SK-N-SH (cell line): ENCODE measurements around the gene EFHD1. TPM values are rescaled to one million over a fixed set of nuclear protein-coding genes. Genes with fewer than 3 reads are reported as not detected.

Experiments
- CTCF ChIA-PET: fragments of 300-600, 350-600 bp; formaldehyde crosslinking; extraction: SDS; loops from one replicate; lab custom pipeline; 2021; lab: Yijun Ruan, JAX
- POLR2A ChIA-PET: fragments of 350-600 bp; sonication (Branson Sonifier 250); formaldehyde crosslinking; extraction: SDS; loops from one replicate; lab custom pipeline; 2020; ENCODE audit warnings: antibody characterized with exemption, inconsistent platforms; lab: Yijun Ruan, JAX
- DNase-seq: peaks from one replicate; pipeline ENCODE4 v3.0.0; 2012
- H2AFZ ChIP-seq: fragments of 200-600 bp; sonication (generic); 2 replicates; pipeline ENCODE4 v1.8.1; 2016; ENCODE audit warnings: antibody characterized with exemption, mild to moderate bottlenecking, low read depth
- H3F3A ChIP-seq: fragments of 200-600 bp; sonication (generic); replicated peaks from 2 replicates; pipeline ENCODE3; 2016; ENCODE audit warnings: antibody characterized with exemption, mild to moderate bottlenecking; ENCODE audit not compliant: insufficient read depth
- H3K27ac ChIP-seq, 2 experiments: fragments of 200-500 bp in 1 of 2; fragments of 200-600 bp in 1 of 2; sonication (Bioruptor generic) in 1 of 2; sonication (generic), shearing (Covaris generic) in 1 of 2; 2 replicates each; pipeline versions ENCODE4 v1.5.1 to v1.6.1; 2014 to 2016; ENCODE audit warnings: low read depth in 2 of 2, inconsistent platforms in 1 of 2, low read length in 1 of 2, mild to moderate bottlenecking in 1 of 2, mixed read lengths in 1 of 2
- H3K27me3 ChIP-seq: fragments of 200-600 bp; sonication (generic), shearing (Covaris generic); 2 replicates; pipeline ENCODE4 v1.6.1; 2016; ENCODE audit warnings: mixed run types; ENCODE audit not compliant: insufficient read depth
- H3K36me3 ChIP-seq, 2 experiments: fragments of 200-500 bp in 1 of 2; fragments of 200-600 bp in 1 of 2; sonication (Bioruptor generic) in 1 of 2; sonication (generic) in 1 of 2; replicated peaks in 1 of 2; 2 replicates each; pipeline versions ENCODE3 to v1.5.1; 2014 to 2016; ENCODE audit warnings: low read length in 1 of 2, mild to moderate bottlenecking in 1 of 2; ENCODE audit not compliant: insufficient read depth in 2 of 2, control insufficient read depth in 1 of 2
- H3K4me1 ChIP-seq, 2 experiments: fragments of 200-500 bp in 1 of 2; fragments of 200-600 bp in 1 of 2; sonication (Bioruptor generic) in 1 of 2; sonication (generic), shearing (Covaris generic) in 1 of 2; 2 replicates each; pipeline versions ENCODE4 v1.5.1 to v1.6.1; 2014 to 2016; ENCODE audit warnings: low read depth in 1 of 2, low read length in 1 of 2, mixed run types in 1 of 2; ENCODE audit not compliant: insufficient read depth in 2 of 2, control insufficient read depth in 1 of 2
- H3K4me2 ChIP-seq: fragments of 200-600 bp; sonication (generic), shearing (Covaris generic); 2 replicates; pipeline ENCODE4 v1.6.1; 2017; ENCODE audit warnings: mixed run types
- H3K4me3 ChIP-seq, 2 experiments: fragments of 200-500 bp in 1 of 2; fragments of 200-600 bp in 1 of 2; sonication (Bioruptor generic) in 1 of 2; sonication (generic), shearing (Covaris generic) in 1 of 2; 2 replicates each; pipeline versions ENCODE4 v1.5.1 to v1.8.1; 2014 to 2016; ENCODE audit warnings: low read depth in 2 of 2, inconsistent platforms in 1 of 2, low read length in 1 of 2, mild to moderate bottlenecking in 1 of 2, mixed read lengths in 1 of 2, moderate library complexity in 1 of 2
- H3K79me2 ChIP-seq: fragments of 200-600 bp; sonication (generic); 2 replicates; pipeline ENCODE4 v1.8.1; 2017; ENCODE audit warnings: mild to moderate bottlenecking; ENCODE audit not compliant: insufficient read depth
- H3K9ac ChIP-seq: fragments of 200-600 bp; sonication (generic); 2 replicates; pipeline ENCODE4 v1.6.1; 2017; ENCODE audit warnings: mixed run types
- H3K9me2 ChIP-seq: fragments of 200-600 bp; sonication (generic); 2 replicates; pipeline ENCODE4 v1.6.1; 2017; ENCODE audit warnings: mixed run types
- H3K9me3 ChIP-seq: fragments of 200-600 bp; sonication (generic); 2 replicates; pipeline ENCODE4 v1.6.1; 2017; ENCODE audit warnings: mixed run types, mild to moderate bottlenecking, moderate library complexity
- H4K20me1 ChIP-seq: fragments of 200-600 bp; sonication (generic); 2 replicates; pipeline ENCODE4 v1.6.1; 2017; ENCODE audit warnings: mild to moderate bottlenecking, mixed run types; ENCODE audit not compliant: insufficient read depth
- CHD2 ChIP-seq: fragments of 150-350 bp; IDR thresholded peaks from 2 replicates; pipeline ENCODE4 v1.6.1; 2018; ENCODE audit warnings: low read length; ENCODE audit not compliant: partially characterized antibody
- EP300 ChIP-seq, 2 experiments: IDR thresholded peaks; 2 replicates each; pipeline versions ENCODE4 v1.4.0 to v1.6.1; 2012; ENCODE audit warnings: borderline replicate concordance in 1 of 2, low read depth in 1 of 2, low read length in 1 of 2
- FOXJ3 ChIP-seq: sonication (generic); formaldehyde crosslinking; IDR thresholded peaks from 2 replicates; pipeline ENCODE4 v1.5.1; 2020; ENCODE audit warnings: mild to moderate bottlenecking, missing genetic modification reagents
- IRF3 ChIP-seq: fragments of 150-350 bp; IDR thresholded peaks from 2 replicates; pipeline ENCODE4 v1.6.1; 2016; ENCODE audit warnings: mild to moderate bottlenecking, low read depth, low read length
- JUND ChIP-seq: IDR thresholded peaks from 2 replicates; pipeline ENCODE4 v1.4.0; 2012
- MEF2A ChIP-seq: IDR thresholded peaks from 2 replicates; pipeline ENCODE4 v1.4.0; 2012; ENCODE audit warnings: low read depth, borderline replicate concordance
- NFIC ChIP-seq: IDR thresholded peaks from 2 replicates; pipeline ENCODE4 v1.4.0; 2012; ENCODE audit warnings: borderline replicate concordance
- REST ChIP-seq: IDR thresholded peaks from 2 replicates; pipeline ENCODE4 v1.6.1; 2012; ENCODE audit warnings: mild to moderate bottlenecking, low read depth, low read length, moderate library complexity
- SIN3A ChIP-seq: IDR thresholded peaks from 2 replicates; pipeline ENCODE4 v1.6.1; 2012; ENCODE audit warnings: low read depth, mild to moderate bottlenecking, low read length, moderate library complexity, borderline replicate concordance
- SMC3 ChIP-seq: IDR thresholded peaks from 2 replicates; pipeline ENCODE4 v1.6.1; 2012; ENCODE audit warnings: low read depth, low read length, improper control_type of control experiment
- TCF12 ChIP-seq: IDR thresholded peaks from 2 replicates; pipeline ENCODE4 v1.4.0; 2012
- USF2 ChIP-seq: fragments of 150-350 bp; IDR thresholded peaks from 2 replicates; pipeline ENCODE4 v1.6.1; 2017; ENCODE audit warnings: antibody characterized with exemption, low read length, low read depth, borderline replicate concordance
- WGBS: methylation state at CpG from one replicate; pipeline ENCODE4 v1.1.6; 2017; ENCODE audit warnings: low lambda C conversion rate; 5-methylcytosine and 5-hydroxymethylcytosine counted together
- polyA plus RNA-seq, 3 experiments: library from polyadenylated mRNA; depleted of rRNA; stranded (reverse); fragments of >200 nt; gene quantifications; 2 replicates each; pipeline ENCODE4 v1.2.3, GENCODE V29; 2012

Gene EFHD1
- polyA plus RNA-seq, 1 of the 3 experiments (the other 2 are of a cell fraction), result not detected

- CTCF ChIA-PET, result interaction anchor here (0.7 to 0.9 kb wide), 2 partner anchors 16 to 515 kb away, joined by 3 read pairs; no protein-coding TSS in a partner anchor
These were observed 33.2 kb upstream of the EFHD1 start for GRCh38 chr2:232600053-232600773.

GRCh38 chr2:232603283-232603682 is 30.1 kb upstream of the EFHD1 start:
- TF ChIP-seq IRF3 (no peak), USF2 (no peak), CHD2 (no peak), SMC3 (no peak), SIN3A (no peak), REST (no peak), FOXJ3 (CRISPR knock-in tag) (no peak), TCF12 (no peak), EP300 (IDR thresholded peaks at IDR 0.05; ENCODE audit: borderline replicate concordance in 1 of 2, low read depth in 1 of 2, low read length in 1 of 2) (no peak), NFIC (no peak)
- no peaks in the 10 kb centered on the region for H3K4me1 ChIP-seq
- no peaks in the 10 kb centered on the region for H3K9me3 ChIP-seq
- no peak overlapping the region for H2AFZ ChIP-seq
- no peaks in the 10 kb centered on the region for H3K79me2 ChIP-seq
- H3K27ac ChIP-seq, result no peak overlapping the region
- ChIA-PET POLR2A (no interaction called here), CTCF (interaction anchor here (1.1 kb wide), 1 partner anchor 20 kb away, joined by 3 read pairs; no protein-coding TSS in a partner anchor)
- no peaks in the 10 kb centered on the region for H4K20me1 ChIP-seq
- no peak overlapping the region for H3K4me3 ChIP-seq
- no peak overlapping the region for H3K4me2 ChIP-seq
- H3K9me2 ChIP-seq, result no peaks in the 10 kb centered on the region
- H3K9ac ChIP-seq, result no peak overlapping the region
- WGBS, result 59% methylated on average over 3 of the region's 3 CpGs
- no peaks in the 10 kb centered on the region for H3K36me3 ChIP-seq
- no peaks in the 10 kb centered on the region for H3K27me3 ChIP-seq
- H3F3A ChIP-seq, result no peaks in the 10 kb centered on the region
- no peak for DNase-seq

More at GRCh38 chr2:232600053-232600773, 33.2 kb upstream of the EFHD1 start:
- DNase-seq, result no peak
- Histone ChIP-seq H3K9ac (no peak overlapping the region), H3K4me3 (no peak overlapping the region), H3K27ac (no peak overlapping the region), H3F3A (no peaks in the 10 kb centered on the region), H4K20me1 (no peaks in the 10 kb centered on the region), H3K4me2 (no peak overlapping the region), H3K79me2 (no peaks in the 10 kb centered on the region), H3K27me3 (no peaks in the 10 kb centered on the region), H2AFZ (no peak overlapping the region), H3K36me3 (no peaks in the 10 kb centered on the region), H3K4me1 (no peaks in the 10 kb centered on the region), H3K9me3 (no peaks in the 10 kb centered on the region), H3K9me2 (no peaks in the 10 kb centered on the region)
- TF ChIP-seq MEF2A (no peak), USF2 (no peak), JUND (no peak), NFIC (no peak)
- WGBS, result 87% methylated on average over 10 of the region's 17 CpGs
- POLR2A ChIA-PET, result no interaction called here
